Measurements from ENCODE around the gene CNTLN.

Gene CNTLN, protein sequence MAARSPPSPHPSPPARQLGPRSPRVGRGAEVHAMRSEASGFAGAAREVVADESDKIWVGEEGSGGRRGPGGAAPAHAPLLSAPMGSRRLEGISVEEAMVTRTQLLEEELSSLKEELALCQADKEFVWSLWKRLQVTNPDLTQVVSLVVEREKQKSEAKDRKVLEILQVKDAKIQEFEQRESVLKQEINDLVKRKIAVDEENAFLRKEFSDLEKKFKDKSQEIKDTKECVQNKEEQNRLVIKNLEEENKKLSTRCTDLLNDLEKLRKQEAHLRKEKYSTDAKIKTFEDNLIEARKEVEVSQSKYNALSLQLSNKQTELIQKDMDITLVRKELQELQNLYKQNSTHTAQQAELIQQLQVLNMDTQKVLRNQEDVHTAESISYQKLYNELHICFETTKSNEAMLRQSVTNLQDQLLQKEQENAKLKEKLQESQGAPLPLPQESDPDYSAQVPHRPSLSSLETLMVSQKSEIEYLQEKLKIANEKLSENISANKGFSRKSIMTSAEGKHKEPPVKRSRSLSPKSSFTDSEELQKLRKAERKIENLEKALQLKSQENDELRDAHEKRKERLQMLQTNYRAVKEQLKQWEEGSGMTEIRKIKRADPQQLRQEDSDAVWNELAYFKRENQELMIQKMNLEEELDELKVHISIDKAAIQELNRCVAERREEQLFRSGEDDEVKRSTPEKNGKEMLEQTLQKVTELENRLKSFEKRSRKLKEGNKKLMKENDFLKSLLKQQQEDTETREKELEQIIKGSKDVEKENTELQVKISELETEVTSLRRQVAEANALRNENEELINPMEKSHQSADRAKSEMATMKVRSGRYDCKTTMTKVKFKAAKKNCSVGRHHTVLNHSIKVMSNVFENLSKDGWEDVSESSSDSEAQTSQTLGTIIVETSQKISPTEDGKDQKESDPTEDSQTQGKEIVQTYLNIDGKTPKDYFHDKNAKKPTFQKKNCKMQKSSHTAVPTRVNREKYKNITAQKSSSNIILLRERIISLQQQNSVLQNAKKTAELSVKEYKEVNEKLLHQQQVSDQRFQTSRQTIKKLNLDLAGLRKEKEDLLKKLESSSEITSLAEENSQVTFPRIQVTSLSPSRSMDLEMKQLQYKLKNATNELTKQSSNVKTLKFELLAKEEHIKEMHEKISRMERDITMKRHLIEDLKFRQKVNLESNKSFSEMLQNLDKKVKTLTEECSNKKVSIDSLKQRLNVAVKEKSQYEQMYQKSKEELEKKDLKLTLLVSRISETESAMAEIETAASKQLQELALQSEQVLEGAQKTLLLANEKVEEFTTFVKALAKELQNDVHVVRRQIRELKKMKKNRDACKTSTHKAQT (N-terminal part only)

GRCh38 chr9:17134396-17135294, at the start of gene CNTLN:
Gene CNTLN (plus strand): TSS chr9:17135040. CDS start chr9:17135066, 26 bp downstream.
- in situ Hi-C loops (cut with MboI; ENCODE audit: low sequenced_read_pairs), result no loop called here

DNA sequence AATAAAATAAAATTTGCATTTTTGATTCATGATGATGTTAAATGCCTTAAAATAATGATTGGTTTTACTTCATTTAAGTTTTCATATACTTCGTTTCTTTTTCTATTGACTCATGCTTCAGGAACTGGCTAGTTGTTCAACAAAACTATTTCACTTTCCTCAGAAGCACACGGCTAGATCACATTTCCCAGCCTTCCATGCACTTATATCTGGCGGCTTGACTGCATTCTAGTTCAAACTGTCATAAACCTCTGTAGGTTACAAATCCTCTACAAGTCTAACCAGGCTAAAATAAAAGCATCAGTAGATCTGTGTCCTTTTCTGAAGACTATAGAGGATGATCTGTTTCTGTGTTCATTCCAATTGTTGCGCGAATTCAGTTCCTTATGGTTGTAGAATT, 46.3 kb upstream of the CNTLN start:
- in situ Hi-C loops (cut with MboI; ENCODE audit: low sequenced_read_pairs), result no loop called here

DNA sequence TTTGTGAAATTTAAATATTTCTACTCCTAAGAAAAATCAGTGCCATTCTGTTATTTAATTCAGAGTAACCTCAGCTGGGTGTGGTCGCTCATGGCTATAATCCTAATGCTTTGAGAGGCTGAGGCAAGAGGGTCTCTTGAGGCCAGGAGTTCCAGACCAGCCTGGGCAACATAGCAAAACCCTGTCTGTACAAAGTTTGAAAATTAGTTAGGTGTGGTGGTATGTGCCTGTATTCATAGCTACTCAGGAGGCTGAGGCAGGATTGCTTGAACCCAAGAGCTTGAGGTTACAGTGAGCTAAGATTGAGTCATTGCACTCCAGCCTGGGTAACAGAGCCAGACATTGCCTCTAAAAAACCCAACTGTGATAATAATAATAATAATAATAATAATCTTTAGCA, 44.8 kb upstream of the CNTLN start:
- in situ Hi-C loops (cut with MboI; ENCODE audit: low sequenced_read_pairs), result no loop called here

GRCh38 chr9:17116400-17116837, 18.4 kb upstream of the CNTLN start:
- in situ Hi-C loops (cut with MboI; ENCODE audit: low sequenced_read_pairs), result no loop called here

DNA sequence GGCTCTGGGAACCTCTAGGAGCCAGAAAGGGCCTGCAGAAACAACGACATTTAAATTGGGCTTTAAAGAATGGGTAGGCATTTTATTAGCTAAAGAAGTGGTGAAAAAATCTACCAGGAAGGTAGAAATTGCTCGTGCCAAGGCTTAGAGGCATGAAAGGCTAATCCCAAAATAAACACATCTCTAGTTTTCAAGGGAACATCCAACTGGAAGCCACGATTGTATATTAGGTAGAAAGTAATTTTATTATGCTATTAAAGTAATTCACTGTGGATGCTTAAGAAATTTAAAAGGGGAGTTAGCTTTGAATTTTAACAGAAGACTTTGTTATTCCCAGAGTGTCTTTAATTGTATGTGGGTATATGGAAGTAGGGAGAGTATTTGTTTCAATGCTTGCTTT, 17.5 kb upstream of the CNTLN start:
- in situ Hi-C loops (cut with MboI; ENCODE audit: low sequenced_read_pairs), result no loop called here

- in situ Hi-C loops (cut with MboI; ENCODE audit: low sequenced_read_pairs), result no loop called here
Observed at GRCh38 chr9:17120203-17120602, 14.6 kb upstream of the CNTLN start.

GRCh38 chr9:17121264-17121663, 13.6 kb upstream of the CNTLN start:
- in situ Hi-C loops (cut with MboI; ENCODE audit: low sequenced_read_pairs), result no loop called here

- in situ Hi-C loops (cut with MboI; ENCODE audit: low sequenced_read_pairs), result no loop called here
Observed at GRCh38 chr9:17130291-17130690, 4.5 kb upstream of the CNTLN start.

GRCh38 chr9:17130725-17131124, 4.1 kb upstream of the CNTLN start:
- in situ Hi-C loops (cut with MboI; ENCODE audit: low sequenced_read_pairs), result no loop called here

- in situ Hi-C loops (cut with MboI; ENCODE audit: low sequenced_read_pairs), result no loop called here
Observed at GRCh38 chr9:17131494-17131893, 3.3 kb upstream of the CNTLN start.

- in situ Hi-C loops (cut with MboI; ENCODE audit: low sequenced_read_pairs), result no loop called here
Observed at GRCh38 chr9:17135295-17136160, 688 bp downstream of the CNTLN start.

- in situ Hi-C loops (cut with MboI; ENCODE audit: low sequenced_read_pairs), result no loop called here
Observed at GRCh38 chr9:17137566-17137965, 2.7 kb downstream of the CNTLN start.

GRCh38 chr9:17138503-17138902, 3.7 kb downstream of the CNTLN start:
- in situ Hi-C loops (cut with MboI; ENCODE audit: low sequenced_read_pairs), result no loop called here

GRCh38 chr9:17140418-17140817, 5.6 kb downstream of the CNTLN start:
- in situ Hi-C loops (cut with MboI; ENCODE audit: low sequenced_read_pairs), result no loop called here

GRCh38 chr9:17148324-17148723, 13.5 kb downstream of the CNTLN start:
- in situ Hi-C loops (cut with MboI; ENCODE audit: low sequenced_read_pairs), result no loop called here

- in situ Hi-C loops (cut with MboI; ENCODE audit: low sequenced_read_pairs), result no loop called here
Observed at GRCh38 chr9:17159469-17159868, 24.6 kb downstream of the CNTLN start.

GRCh38 chr9:17160327-17160726, 25.5 kb downstream of the CNTLN start:
- in situ Hi-C loops (cut with MboI; ENCODE audit: low sequenced_read_pairs), result no loop called here

- in situ Hi-C loops (cut with MboI; ENCODE audit: low sequenced_read_pairs), result no loop called here
Observed at GRCh38 chr9:17165764-17166163, 30.9 kb downstream of the CNTLN start.

DNA sequence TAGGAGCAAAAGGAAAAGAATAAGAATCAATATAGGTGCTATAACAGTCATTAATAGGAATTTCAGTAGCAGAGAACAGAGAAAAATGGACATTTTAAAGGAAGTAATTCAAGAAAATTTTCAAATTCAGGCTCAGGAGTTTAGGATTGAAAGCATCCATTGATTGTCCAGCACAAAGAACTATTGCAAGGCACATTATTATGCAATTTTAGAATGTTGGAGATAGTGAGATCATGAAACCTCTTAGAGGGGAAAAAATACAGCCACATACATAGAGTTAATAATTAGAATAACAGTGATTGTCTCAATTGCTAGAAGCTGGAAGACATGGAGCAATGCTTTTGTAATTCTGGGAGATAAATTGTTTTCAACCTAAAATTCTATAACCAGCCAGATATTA, 31.5 kb downstream of the CNTLN start:
- in situ Hi-C loops (cut with MboI; ENCODE audit: low sequenced_read_pairs), result no loop called here

All from HL-60/S4 treated with retinoic acid at 250 ng/mL for 4 days and 3 days (cell line).